NB4 (cell line): ENCODE measurements around the gene GLI3.

ENCODE experiments used
- POLR2A ChIP-seq: IDR thresholded peaks from 2 replicates; pipeline ENCODE4 v1.6.1; 2011; ENCODE audit warnings: mild to moderate bottlenecking; ENCODE audit not compliant: insufficient read length; ENCODE audit errors: extremely low read depth
- TF ChIP-seq, protein P1 (sequence below): IDR thresholded peaks from one replicate; pipeline ENCODE4 v1.5.1; 2012; ENCODE audit warnings: low read depth, low read length

DNA sequence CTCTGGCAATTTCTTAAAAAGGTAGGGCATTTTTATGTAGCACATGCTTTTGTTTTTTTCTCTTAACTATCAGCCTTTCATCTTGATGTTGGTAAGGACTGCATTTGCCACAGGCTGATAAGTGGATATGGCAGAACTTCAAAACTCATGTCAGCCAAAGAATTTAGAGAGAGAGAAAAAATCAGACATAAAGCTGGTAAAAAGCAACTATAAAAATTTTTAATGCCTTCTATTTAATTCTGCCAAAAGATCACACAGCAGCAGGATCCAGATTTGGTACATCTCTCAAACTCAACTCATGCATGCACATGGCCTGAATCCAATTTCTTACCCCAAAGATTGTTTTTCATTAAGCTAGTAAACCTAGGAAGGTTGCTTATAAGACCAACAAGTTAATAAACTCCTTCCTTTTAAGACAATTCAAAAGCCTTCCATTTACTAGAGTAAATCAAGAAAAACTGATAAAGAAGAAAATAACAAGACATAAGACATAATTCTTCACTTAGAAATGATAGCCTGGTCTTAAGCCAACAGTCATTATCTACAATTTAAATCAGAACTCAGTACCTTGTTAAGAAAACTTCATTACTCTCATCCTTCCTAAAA lies 69.3 kb downstream of the GLI3 start:
- TF ChIP-seq, protein P1, sequence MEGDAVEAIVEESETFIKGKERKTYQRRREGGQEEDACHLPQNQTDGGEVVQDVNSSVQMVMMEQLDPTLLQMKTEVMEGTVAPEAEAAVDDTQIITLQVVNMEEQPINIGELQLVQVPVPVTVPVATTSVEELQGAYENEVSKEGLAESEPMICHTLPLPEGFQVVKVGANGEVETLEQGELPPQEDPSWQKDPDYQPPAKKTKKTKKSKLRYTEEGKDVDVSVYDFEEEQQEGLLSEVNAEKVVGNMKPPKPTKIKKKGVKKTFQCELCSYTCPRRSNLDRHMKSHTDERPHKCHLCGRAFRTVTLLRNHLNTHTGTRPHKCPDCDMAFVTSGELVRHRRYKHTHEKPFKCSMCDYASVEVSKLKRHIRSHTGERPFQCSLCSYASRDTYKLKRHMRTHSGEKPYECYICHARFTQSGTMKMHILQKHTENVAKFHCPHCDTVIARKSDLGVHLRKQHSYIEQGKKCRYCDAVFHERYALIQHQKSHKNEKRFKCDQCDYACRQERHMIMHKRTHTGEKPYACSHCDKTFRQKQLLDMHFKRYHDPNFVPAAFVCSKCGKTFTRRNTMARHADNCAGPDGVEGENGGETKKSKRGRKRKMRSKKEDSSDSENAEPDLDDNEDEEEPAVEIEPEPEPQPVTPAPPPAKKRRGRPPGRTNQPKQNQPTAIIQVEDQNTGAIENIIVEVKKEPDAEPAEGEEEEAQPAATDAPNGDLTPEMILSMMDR, result no peak
- no peak for TF ChIP-seq POLR2A
